ENCODE measurements around the gene SRP14.
A peak's percentile ranks its signal among the peaks of the same experiment; 100 is the strongest.

The SRP14 gene

GRCh38 chr15:40034186-40034946, 4.6 kb downstream of the SRP14 start:
- Histone ChIP-seq H3K9me3 (ENCODE audit: severe bottlenecking) (no peaks in the 10 kb centered on the region), H3K4me3 (ENCODE audit: low read depth, low read length) (no peak overlapping the region), H3K27ac (no peak overlapping the region), H3K36me3 (peaks cover 67% of the 10 kb centered on the region), H3K27me3 (ENCODE audit: insufficient read depth, low read depth, severe bottlenecking) (no peaks in the 10 kb centered on the region)
- no peak for DNase-seq
- no peak for TF ChIP-seq CTCF (IDR thresholded peaks at IDR 0.05; ENCODE audit: low read depth, low read length)

DNA sequence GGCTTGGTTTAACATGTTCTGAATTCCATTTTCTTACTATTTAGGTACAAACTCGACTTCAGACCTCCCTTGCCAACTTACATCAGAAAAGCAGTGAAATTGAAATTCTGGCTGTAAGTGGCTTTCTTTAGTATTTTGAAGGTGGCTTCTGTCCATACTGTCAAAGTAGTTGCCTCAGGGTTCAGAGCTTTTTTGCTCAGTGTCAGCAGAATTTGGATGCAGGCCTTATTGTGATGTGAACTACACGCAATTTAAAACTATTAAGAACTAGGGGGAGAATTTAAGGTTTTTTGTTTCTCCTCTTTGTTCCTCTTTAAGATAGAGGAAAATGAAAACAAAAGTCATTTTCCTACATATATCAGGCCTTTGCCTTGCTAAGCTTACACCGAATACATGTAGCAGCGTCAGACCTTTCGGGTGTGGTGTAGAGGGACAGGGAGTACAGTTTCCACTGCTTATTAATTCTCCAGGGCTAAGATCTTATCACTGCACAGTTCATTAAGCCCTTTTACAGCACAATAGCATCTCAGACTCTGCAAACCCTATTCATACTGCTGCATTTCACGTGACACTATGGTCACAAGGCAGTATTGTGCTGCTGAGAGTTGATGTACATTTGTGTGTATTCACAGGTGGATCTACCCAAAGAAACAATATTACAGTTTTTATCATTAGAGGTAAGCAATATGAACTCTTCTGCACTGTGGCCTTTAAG, 6.7 kb downstream of the SRP14 start:
- TF ChIP-seq CTCF (IDR thresholded peaks at IDR 0.05; ENCODE audit: low read depth, low read length): no peak
- Histone ChIP-seq H3K27me3 (ENCODE audit: insufficient read depth, low read depth, severe bottlenecking) (no peaks in the 10 kb centered on the region), H3K27ac (no peak overlapping the region), H3K9me3 (ENCODE audit: severe bottlenecking) (no peaks in the 10 kb centered on the region), H3K36me3 (peaks cover 64% of the 10 kb centered on the region), H3K4me3 (ENCODE audit: low read depth, low read length) (no peak overlapping the region)
- DNase-seq: no peak

DNA sequence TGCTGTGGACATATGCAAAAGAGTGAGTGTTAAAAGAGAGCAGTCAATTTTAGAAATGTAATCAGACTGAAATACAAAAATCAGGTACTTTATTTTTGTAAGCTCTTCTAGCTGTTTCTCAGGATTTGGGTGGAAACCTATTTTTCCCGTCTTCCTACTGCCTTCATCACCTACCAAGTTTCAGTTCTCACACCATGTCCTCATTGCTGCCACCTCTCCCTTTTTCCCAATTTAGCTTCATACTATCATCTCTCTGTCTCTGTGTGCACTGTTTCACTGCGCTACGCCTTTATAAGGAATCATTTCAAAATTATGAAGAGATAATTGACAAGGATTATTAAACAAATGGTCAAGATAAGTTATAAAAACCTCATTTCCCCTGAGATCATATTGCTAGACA, 7.7 kb downstream of the SRP14 start:
- peaks cover 57% of the 10 kb centered on the region for H3K36me3 ChIP-seq
- H3K27ac ChIP-seq: no peak overlapping the region

DNA sequence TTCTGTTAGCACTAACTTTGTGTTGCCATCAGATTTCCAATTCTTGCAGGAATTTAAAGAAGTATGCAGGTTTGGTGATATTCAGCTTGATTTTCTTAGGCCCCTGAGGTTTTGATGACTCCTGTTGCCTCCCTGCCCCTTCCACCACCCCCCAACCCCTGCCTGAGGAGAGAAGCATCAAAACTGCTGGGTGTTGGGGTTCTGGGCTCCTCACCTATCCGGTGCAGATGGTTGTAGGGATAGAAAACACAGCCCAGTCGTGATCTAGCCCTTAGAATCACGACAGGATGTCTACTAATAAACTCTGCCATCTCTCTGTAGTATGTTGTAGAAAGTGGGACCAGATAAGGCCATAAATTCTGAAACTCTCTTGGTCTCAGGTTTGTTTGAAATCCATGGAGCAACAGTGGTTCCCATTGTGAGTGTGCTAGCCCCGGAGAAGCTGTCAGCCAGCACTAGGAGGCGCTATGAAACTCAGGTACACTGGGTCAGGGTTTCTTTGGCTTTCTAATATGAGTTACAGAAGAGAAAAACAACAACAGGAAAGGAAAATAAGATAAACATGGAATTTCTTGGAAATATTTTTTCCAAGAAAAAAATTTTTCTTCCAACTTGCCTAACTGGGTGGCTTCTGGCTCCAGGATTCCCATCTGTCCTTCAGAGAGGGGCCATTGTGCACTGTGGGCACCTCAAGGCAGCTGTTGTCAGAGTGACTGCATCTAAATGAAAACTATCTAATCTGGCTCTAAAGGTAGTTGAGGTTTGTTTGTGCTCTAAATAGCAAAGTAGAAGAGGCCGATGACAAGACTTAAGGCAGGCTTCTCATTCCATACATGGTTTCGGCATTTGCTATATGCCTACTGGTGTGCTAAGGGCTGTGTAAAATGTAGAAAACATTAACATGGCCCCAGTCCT, 8.7 kb downstream of the SRP14 start:
- DNase-seq: peak; percentile 28
- H3K36me3 ChIP-seq: peaks cover 46% of the 10 kb centered on the region
- no peaks in the 10 kb centered on the region for H3K27me3 ChIP-seq (ENCODE audit: insufficient read depth, low read depth, severe bottlenecking)
- no peak overlapping the region for H3K27ac ChIP-seq
- peak; percentile 59 for TF ChIP-seq CTCF (IDR thresholded peaks at IDR 0.05; ENCODE audit: low read depth, low read length)
- no peaks in the 10 kb centered on the region for H3K9me3 ChIP-seq (ENCODE audit: severe bottlenecking)
- no peak overlapping the region for H3K4me3 ChIP-seq (ENCODE audit: low read depth, low read length)

More for the DNA sequence above, 7.7 kb downstream of the SRP14 start:
- no peak for TF ChIP-seq CTCF (IDR thresholded peaks at IDR 0.05; ENCODE audit: low read depth, low read length)
- no peaks in the 10 kb centered on the region for H3K9me3 ChIP-seq (ENCODE audit: severe bottlenecking)
- no peak for DNase-seq
- H3K4me3 ChIP-seq (ENCODE audit: low read depth, low read length): no peak overlapping the region
- no peaks in the 10 kb centered on the region for H3K27me3 ChIP-seq (ENCODE audit: insufficient read depth, low read depth, severe bottlenecking)

DNA sequence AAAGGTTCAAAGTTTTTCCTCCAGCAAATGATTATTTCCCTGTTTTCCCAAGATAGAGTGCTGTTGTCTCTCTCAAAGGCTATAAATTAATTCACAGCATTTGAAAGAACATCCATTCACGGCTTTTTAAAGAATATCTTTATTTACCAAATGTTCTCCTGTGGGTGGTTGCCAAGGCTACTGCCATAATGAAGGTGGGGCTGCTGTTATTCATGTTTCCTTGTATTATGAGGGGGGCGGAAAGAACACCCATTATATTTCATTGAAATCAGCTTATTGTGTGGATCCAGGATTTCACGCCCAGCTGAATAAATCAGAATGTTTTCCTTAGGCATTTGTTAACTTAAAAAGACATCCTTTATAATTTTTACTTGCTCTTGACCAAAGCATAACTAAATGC, 10.1 kb downstream of the SRP14 start:
- no peak overlapping the region for H3K27ac ChIP-seq
- peaks cover 32% of the 10 kb centered on the region for H3K36me3 ChIP-seq

More for the DNA sequence above, 10.1 kb downstream of the SRP14 start:
- H3K4me3 ChIP-seq (ENCODE audit: low read depth, low read length): no peak overlapping the region
- TF ChIP-seq CTCF (IDR thresholded peaks at IDR 0.05; ENCODE audit: low read depth, low read length): no peak
- DNase-seq: no peak
- H3K9me3 ChIP-seq (ENCODE audit: severe bottlenecking): no peaks in the 10 kb centered on the region
- no peaks in the 10 kb centered on the region for H3K27me3 ChIP-seq (ENCODE audit: insufficient read depth, low read depth, severe bottlenecking)
